Measurements from ENCODE around the gene ZNF821.
A peak's percentile ranks its signal among the peaks of the same experiment; 100 is the strongest.

Gene ZNF821

DNA sequence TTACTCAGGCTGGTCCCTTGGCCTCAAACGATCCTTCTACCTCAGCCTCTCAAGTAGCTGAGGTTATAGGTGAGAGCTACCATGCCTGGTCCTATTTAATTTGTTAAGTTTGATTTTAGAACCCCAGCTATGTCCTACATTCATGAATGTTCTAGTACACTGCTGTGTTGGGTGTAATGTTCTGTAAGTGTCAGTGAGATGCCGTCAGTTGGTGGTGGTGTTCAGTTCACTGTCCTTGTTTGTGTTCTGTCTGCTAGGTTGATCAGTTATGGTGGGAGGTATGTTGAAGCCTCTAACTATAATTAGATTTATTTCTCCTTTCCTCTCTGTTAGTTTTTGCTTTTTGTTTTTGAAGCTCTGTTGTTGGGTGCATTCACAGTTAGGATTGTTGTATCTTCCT lies 19.6 kb upstream of the ZNF821 start:
- TF ChIP-seq, protein P1, sequence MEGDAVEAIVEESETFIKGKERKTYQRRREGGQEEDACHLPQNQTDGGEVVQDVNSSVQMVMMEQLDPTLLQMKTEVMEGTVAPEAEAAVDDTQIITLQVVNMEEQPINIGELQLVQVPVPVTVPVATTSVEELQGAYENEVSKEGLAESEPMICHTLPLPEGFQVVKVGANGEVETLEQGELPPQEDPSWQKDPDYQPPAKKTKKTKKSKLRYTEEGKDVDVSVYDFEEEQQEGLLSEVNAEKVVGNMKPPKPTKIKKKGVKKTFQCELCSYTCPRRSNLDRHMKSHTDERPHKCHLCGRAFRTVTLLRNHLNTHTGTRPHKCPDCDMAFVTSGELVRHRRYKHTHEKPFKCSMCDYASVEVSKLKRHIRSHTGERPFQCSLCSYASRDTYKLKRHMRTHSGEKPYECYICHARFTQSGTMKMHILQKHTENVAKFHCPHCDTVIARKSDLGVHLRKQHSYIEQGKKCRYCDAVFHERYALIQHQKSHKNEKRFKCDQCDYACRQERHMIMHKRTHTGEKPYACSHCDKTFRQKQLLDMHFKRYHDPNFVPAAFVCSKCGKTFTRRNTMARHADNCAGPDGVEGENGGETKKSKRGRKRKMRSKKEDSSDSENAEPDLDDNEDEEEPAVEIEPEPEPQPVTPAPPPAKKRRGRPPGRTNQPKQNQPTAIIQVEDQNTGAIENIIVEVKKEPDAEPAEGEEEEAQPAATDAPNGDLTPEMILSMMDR (IDR thresholded peaks at IDR 0.05; ENCODE audit: insufficient read depth, low read depth, low read length, missing control alignments), result no peak
- no peak overlapping the region for H3K4me3 ChIP-seq (ENCODE audit: low read length)
- DNase-seq (ENCODE audit: low read depth), result no peak

DNA sequence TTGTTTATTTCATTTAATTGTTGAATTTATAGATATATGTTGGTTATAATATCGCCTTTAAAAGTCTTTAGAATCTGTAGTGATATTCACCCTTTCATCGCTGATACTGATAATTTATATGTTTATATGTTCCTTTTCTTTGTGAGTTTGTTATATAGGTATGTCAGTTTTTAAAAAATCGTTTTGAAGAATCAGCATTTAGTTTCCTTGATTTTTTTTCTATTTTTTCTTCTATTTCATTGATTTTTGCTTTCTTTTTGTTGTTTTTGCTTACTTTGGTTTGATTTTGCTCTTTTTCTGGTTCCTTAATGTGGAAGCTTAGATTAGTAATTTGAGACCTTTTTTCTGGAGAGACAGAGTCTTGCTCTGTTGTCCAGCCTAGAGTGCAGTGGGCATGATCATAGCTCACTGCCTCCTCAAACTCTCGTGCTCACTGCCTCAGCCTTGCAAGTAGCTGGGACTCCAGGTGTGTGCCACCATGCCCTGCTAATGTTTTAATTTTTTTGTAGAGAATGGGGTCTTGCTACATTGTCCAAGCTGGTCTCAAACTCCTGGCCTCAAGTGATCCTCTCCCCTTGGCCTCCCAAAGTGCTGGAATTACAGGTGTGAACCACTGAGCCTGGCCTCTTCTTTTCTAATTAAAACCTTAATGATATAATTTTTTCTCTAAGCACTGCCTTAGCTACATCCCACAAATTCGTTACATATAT lies 18.8 kb upstream of the ZNF821 start:
- TF ChIP-seq, protein P1 (IDR thresholded peaks at IDR 0.05; ENCODE audit: insufficient read depth, low read depth, low read length, missing control alignments), result no peak
- no peak for DNase-seq (ENCODE audit: low read depth)
- H3K4me3 ChIP-seq (ENCODE audit: low read length), result no peak overlapping the region

GRCh38 chr16:71899171-71899570 lies 15.2 kb upstream of the ZNF821 start:
- no peak for DNase-seq (ENCODE audit: low read depth)
- H3K4me3 ChIP-seq (ENCODE audit: low read length), result no peak overlapping the region
- TF ChIP-seq, protein P1 (IDR thresholded peaks at IDR 0.05; ENCODE audit: insufficient read depth, low read depth, low read length, missing control alignments), result no peak

DNA sequence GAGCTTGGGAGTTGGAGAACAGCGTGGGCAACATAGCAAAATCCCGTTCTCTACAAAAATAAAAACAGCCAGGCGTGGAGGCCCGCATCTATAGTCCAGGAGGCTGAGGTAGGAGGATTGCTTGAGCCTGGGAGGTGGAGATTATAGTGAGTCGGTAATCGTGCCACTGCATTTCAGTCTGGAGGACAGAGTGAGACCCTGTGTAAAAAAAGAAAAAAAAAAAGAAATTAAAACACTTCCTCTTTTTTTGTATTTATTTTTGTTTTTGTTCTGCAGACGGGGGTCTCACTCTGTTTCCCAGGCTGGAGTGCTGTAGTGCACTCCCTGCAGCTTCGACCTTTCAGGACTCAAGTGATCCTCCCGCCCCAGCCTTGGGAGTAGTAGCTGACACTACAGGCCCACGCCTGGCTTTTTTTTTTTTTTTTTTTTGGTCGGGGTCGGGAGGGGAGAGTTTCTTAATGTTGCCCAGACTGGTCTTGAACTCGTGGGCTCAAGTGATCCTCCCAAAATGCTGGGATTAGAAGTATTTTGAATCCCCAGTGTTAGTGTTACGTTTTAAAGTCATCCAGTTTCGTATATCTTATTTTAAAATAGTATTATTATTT lies 12.9 kb upstream of the ZNF821 start:
- no peak for DNase-seq (ENCODE audit: low read depth)
- TF ChIP-seq, protein P1 (IDR thresholded peaks at IDR 0.05; ENCODE audit: insufficient read depth, low read depth, low read length, missing control alignments), result no peak
- H3K4me3 ChIP-seq (ENCODE audit: low read length), result peak overlapping the region; percentile 94

DNA sequence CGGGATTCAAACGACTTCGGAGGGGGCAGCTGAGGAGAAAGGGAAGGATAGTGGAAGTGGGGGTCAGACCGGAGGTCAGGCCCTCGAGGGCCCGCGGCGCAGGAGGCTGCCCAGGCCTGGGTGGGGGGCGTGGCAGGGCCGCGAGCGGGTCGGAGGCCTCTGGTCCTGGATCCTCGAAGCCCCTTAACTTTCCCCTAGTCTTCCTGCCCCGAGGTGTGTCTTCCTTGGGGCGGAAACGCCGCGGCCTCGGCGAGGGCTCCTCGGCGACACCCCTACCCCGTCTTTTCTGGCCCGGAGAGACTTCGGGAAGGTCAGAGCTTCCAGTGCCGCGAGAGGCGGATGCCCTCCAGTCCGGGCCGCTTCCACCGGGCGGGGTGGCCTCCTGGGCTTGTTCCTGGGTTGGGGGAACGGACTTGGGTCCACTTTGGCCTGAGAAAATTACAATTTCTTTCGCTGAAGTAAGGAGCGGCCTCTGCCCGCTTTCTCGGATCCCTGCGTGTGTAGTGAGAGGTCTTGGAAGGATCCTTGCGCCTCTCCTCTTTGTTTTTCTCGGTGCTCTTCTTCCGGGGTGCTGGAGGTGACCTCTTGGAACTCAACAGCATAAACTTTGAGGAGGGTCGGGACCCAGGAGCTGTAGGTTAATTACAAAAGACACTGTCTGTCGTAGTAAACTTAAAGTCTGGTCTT lies 11.8 kb upstream of the ZNF821 start:
- peak; percentile 52 for DNase-seq (ENCODE audit: low read depth)
- TF ChIP-seq, protein P1 (IDR thresholded peaks at IDR 0.05; ENCODE audit: insufficient read depth, low read depth, low read length, missing control alignments), result no peak
- peak overlapping the region; percentile 94 for H3K4me3 ChIP-seq (ENCODE audit: low read length)

GRCh38 chr16:71894921-71895678 lies 11.1 kb upstream of the ZNF821 start, which contains the start of gene IST1:
TSS of gene IST1 (plus strand) at chr16:71895531. CDS start at chr16:71915641, 20,110 bp downstream.
- H3K4me3 ChIP-seq (ENCODE audit: low read length), result peak within 1 kb of the TSS; percentile 94
- TF ChIP-seq, protein P1 (IDR thresholded peaks at IDR 0.05; ENCODE audit: insufficient read depth, low read depth, low read length, missing control alignments), result no peak
- peak; percentile 100 for DNase-seq (ENCODE audit: low read depth)

Measured in epithelial cell of esophagus (primary cell).